ENCODE measurements around the gene NUP188.

The NUP188 gene

DNA sequence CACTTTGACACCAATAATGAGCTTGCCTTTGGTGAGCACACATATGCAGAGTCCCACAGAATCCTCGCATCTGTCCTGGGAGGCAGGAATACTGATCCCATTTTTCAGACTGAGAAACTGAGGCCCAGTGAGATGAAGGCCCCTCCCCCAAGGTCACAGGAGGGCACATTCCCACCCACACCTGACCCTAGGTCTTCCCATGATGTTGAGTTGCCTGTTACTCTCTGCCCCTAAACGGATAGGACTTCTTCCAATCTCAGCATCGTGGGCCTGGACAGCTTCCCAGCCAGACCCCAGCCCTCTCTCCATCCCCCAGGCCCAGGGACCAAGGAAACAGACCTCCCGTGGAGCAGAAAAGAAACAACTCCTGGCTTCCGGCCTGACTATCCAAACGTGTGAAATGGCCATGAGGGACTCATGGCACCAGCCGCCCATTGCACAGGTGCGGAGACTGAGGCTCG, 79.8 kb downstream of the NUP188 start:
- Histone ChIP-seq H3K9me2 (replicated peaks; ENCODE audit: control insufficient read depth, low read length) (no peaks in the 10 kb centered on the region), H3K4me2 (ENCODE audit: low read length) (peak overlapping the region; percentile 95), H3K27me3 (ENCODE audit: control insufficient read depth, low read length) (no peaks in the 10 kb centered on the region), H3K4me1 (ENCODE audit: control insufficient read depth, low read length) (peaks cover 22% of the 10 kb centered on the region), H3K4me3 (ENCODE audit: low read length) (peak overlapping the region; percentile 93), H4K20me1 (ENCODE audit: control insufficient read depth, insufficient read depth, low read depth, low read length) (peaks cover 12% of the 10 kb centered on the region; the same call in 1 of the 2 replicates), H3K27ac (ENCODE audit: low read depth, low read length) (0 out of 2 replicates have a peak overlapping the region, but pooled peaks have one; percentile 8), H3F3A (ENCODE audit: control insufficient read depth, insufficient read depth) (no peaks in the 10 kb centered on the region), H3K9me3 (ENCODE audit: control insufficient read depth, insufficient read depth, low read length) (no peaks in the 10 kb centered on the region), H3K79me2 (ENCODE audit: control insufficient read depth, low read length) (peaks cover 52% of the 10 kb centered on the region), H3K36me3 (ENCODE audit: control insufficient read depth, low read length) (peaks cover 5% of the 10 kb centered on the region)
- TF ChIP-seq CTCF (IDR thresholded peaks at IDR 0.05; ENCODE audit: low read depth, low read length, poor library complexity, severe bottlenecking) (no peak), EZH2phosphoT487 (IDR thresholded peaks at IDR 0.05; ENCODE audit: borderline replicate concordance, low read length) (no peak)

GRCh38 chr9:129027685-129028191, 80.2 kb downstream of the NUP188 start:
- Histone ChIP-seq H3K27me3 (ENCODE audit: control insufficient read depth, low read length) (no peaks in the 10 kb centered on the region), H3K79me2 (ENCODE audit: control insufficient read depth, low read length) (peaks cover 47% of the 10 kb centered on the region), H3K9me2 (replicated peaks; ENCODE audit: control insufficient read depth, low read length) (no peaks in the 10 kb centered on the region), H4K20me1 (ENCODE audit: control insufficient read depth, insufficient read depth, low read depth, low read length) (peaks cover 12% of the 10 kb centered on the region; the same call in 1 of the 2 replicates), H3K4me2 (ENCODE audit: low read length) (peak overlapping the region; percentile 95), H3K4me3 (ENCODE audit: low read length) (peak overlapping the region; percentile 93), H3K27ac (ENCODE audit: low read depth, low read length) (0 out of 2 replicates have a peak overlapping the region, but pooled peaks have one; percentile 8), H3F3A (ENCODE audit: control insufficient read depth, insufficient read depth) (no peaks in the 10 kb centered on the region), H3K4me1 (ENCODE audit: control insufficient read depth, low read length) (peaks cover 22% of the 10 kb centered on the region), H3K9me3 (ENCODE audit: control insufficient read depth, insufficient read depth, low read length) (no peaks in the 10 kb centered on the region), H3K36me3 (ENCODE audit: control insufficient read depth, low read length) (peaks cover 4% of the 10 kb centered on the region)
- TF ChIP-seq EZH2phosphoT487 (IDR thresholded peaks at IDR 0.05; ENCODE audit: borderline replicate concordance, low read length) (no peak), CTCF (IDR thresholded peaks at IDR 0.05; ENCODE audit: low read depth, low read length, poor library complexity, severe bottlenecking) (no peak)

GRCh38 chr9:129028192-129028966, 80.9 kb downstream of the NUP188 start, which contains the start of gene SH3GLB2:
Gene SH3GLB2 (minus strand): TSS chr9:129028331. CDS start chr9:129028154, 177 bp downstream.
- Histone ChIP-seq H3K9me2 (replicated peaks; ENCODE audit: control insufficient read depth, low read length) (no peaks in the 10 kb centered on the region), H3K9me3 (ENCODE audit: control insufficient read depth, insufficient read depth, low read length) (no peaks in the 10 kb centered on the region), H3K36me3 (ENCODE audit: control insufficient read depth, low read length) (peaks cover under 1% of the 10 kb centered on the region), H3K27me3 (ENCODE audit: control insufficient read depth, low read length) (no peaks in the 10 kb centered on the region), H3K4me1 (ENCODE audit: control insufficient read depth, low read length) (peaks cover 22% of the 10 kb centered on the region), H3K4me3 (ENCODE audit: low read length) (peak within 1 kb of the TSS; percentile 93), H4K20me1 (ENCODE audit: control insufficient read depth, insufficient read depth, low read depth, low read length) (peaks cover 11% of the 10 kb centered on the region; the same call in 1 of the 2 replicates), H3K79me2 (ENCODE audit: control insufficient read depth, low read length) (peaks cover 41% of the 10 kb centered on the region), H3F3A (ENCODE audit: control insufficient read depth, insufficient read depth) (no peaks in the 10 kb centered on the region), H3K27ac (ENCODE audit: low read depth, low read length) (0 out of 2 replicates have a peak within 1 kb of the TSS, but pooled peaks have one; percentile 8), H3K4me2 (ENCODE audit: low read length) (peak within 1 kb of the TSS; percentile 95)
- TF ChIP-seq CTCF (IDR thresholded peaks at IDR 0.05; ENCODE audit: low read depth, low read length, poor library complexity, severe bottlenecking), result peak; percentile 70
- no peak for TF ChIP-seq EZH2phosphoT487 (IDR thresholded peaks at IDR 0.05; ENCODE audit: borderline replicate concordance, low read length)

Measured in DOHH2 (cell line).